GM06990 (cell line): ENCODE data around the gene COPA.
A peak's percentile ranks its signal among the peaks of the same experiment; 100 is the strongest.

ENCODE experiments used
- DNase-seq: peaks from one replicate; pipeline ENCODE4 v3.0.0-alpha.2; 2011; ENCODE audit not compliant: insufficient read length; ENCODE audit errors: extremely low read depth
- H3K27me3 ChIP-seq: replicated peaks from 2 replicates; pipeline ENCODE4 v1.6.0; 2011; ENCODE audit warnings: low read length; ENCODE audit not compliant: control insufficient read depth, insufficient read depth
- H3K36me3 ChIP-seq: 2 replicates; pipeline ENCODE4 v1.5.1; 2011; ENCODE audit warnings: low read length; ENCODE audit not compliant: control insufficient read depth, insufficient read depth
- H3K4me3 ChIP-seq: replicated peaks from 2 replicates; pipeline ENCODE4 v1.5.1; 2011; ENCODE audit warnings: low read depth, mild to moderate bottlenecking, control low read depth, low read length
- CTCF ChIP-seq: IDR thresholded peaks from 2 replicates; pipeline ENCODE4 v1.5.1; 2011; ENCODE audit warnings: low read length, control low read depth, mild to moderate bottlenecking, inconsistent platforms; ENCODE audit not compliant: insufficient read depth, poor library complexity, severe bottlenecking

The COPA gene

GRCh38 chr1:160251687-160252526 lies 91.1 kb downstream of the COPA start:
- TF ChIP-seq CTCF, result peak; percentile 66
- DNase-seq, result no peak
- no peaks in the 10 kb centered on the region; the same call in none of the 2 replicates for H3K36me3 ChIP-seq
- no peaks in the 10 kb centered on the region for H3K27me3 ChIP-seq
- H3K4me3 ChIP-seq, result no peak overlapping the region

DNA sequence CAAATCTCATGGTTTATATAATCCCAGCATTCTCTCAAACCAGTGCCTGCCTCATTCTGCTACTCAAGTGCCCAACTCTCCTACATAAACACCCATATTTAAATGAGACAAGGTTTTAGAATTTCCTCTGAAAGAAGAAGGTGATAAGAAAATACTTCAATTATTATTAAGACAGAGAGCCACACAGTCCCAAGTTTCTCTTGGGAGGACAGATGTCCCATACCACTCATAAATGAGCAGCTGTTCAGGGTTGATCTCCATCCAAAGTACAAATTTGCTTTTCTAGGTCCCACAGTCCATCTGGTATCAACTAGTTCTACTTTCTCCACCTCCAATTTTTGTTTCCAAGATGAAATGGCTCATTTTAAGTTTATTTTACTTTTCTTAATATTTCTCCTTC lies 92.0 kb downstream of the COPA start:
- no peak for DNase-seq
- no peak overlapping the region for H3K4me3 ChIP-seq

GRCh38 chr1:160247053-160247452 lies 96.0 kb downstream of the COPA start:
- Histone ChIP-seq H3K36me3 (peaks cover 2% of the 10 kb centered on the region), H3K27me3 (no peaks in the 10 kb centered on the region), H3K4me3 (no peak overlapping the region)
- no peak for DNase-seq
- TF ChIP-seq CTCF, result no peak

More for the DNA sequence above, 92.0 kb downstream of the COPA start:
- Histone ChIP-seq H3K27me3 (no peaks in the 10 kb centered on the region), H3K36me3 (no peaks in the 10 kb centered on the region; the same call in none of the 2 replicates)
- TF ChIP-seq CTCF, result no peak

DNA sequence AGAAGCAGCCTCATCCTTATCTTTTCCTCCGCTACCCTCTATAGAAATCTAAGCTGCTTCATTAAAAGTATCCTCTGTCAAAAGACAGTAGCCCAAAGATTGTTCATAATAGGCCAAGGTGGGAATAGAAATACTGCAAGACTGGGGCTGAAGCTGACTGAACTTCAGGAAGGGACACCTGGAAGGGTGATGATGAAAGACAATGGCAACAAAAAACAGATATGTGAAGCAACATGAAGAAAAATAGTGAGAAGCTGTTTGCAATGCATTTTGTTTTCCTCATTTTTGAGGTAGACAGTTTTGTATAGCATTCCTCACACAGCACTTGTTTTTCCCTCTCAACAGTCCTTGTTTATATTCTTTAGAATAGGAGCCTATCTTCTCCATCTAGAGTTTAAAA lies 97.6 kb downstream of the COPA start:
- Histone ChIP-seq H3K27me3 (no peaks in the 10 kb centered on the region), H3K4me3 (no peak overlapping the region), H3K36me3 (peaks cover 2% of the 10 kb centered on the region)
- TF ChIP-seq CTCF, result no peak
- DNase-seq, result no peak

DNA sequence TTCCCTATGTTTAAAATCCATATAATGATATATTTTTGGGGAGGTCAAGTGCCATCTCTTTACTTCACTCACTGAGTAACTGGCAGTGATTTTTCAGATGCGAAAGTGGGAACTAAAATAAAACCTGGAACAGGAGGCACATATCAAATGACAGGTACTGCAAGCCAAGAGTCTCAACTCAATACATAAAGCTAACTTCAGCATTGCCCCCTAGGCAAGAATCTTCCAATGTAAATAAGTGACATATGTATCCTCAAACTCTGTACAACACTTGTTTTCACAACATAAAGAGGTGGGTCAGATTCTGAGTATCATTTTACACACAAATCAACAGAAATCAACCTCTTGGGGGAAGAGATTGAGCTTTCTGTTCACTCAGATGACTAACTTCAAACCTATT lies 98.8 kb downstream of the COPA start:
- Histone ChIP-seq H3K36me3 (peaks cover 10% of the 10 kb centered on the region), H3K4me3 (no peak overlapping the region), H3K27me3 (no peaks in the 10 kb centered on the region)
- TF ChIP-seq CTCF, result no peak
- no peak for DNase-seq
